Activated CD8-positive, alpha-beta memory T cell treated with anti-CD3 and anti-CD28 coated beads, Interleukin-2, amount 50 U/mL, for 4 hours (primary cell): ENCODE data around the gene VASH2.
A peak's percentile ranks its signal among the peaks of the same experiment; 100 is the strongest.
"Not testable (repeated sequence)": the region's sequence is repeated elsewhere in the genome, so short reads cannot be mapped to it uniquely, and the experiment has no call there.

Source experiments
- DNase-seq: peaks from one replicate; pipeline ENCODE4 v3.0.0-alpha.2; 2020

Gene VASH2

GRCh38 chr1:212950243-212951125 lies at the start of gene VASH2:
Gene VASH2 (plus strand): TSS chr1:212950541. CDS start chr1:212951543, 1,002 bp downstream.
- DNase-seq = peak; percentile 27

DNA sequence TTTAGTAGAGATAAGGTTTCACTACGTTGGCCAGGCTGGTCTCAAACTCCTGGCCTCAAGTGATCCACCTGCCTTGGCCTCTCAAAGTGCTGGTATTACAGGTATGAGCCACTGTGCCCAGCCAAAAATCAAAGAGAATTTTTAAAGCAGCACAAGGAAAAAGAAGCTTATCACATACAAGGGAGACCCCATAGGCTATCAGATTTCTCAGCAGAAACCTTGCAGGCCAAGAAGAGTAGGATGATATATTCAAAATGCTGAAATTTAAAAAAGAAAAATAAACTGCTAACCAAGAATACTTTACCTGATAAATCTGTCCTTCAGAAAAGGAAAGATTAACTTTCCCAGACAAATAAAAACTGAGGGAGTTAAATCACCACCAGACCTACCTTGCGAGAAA lies 49.1 kb upstream of the VASH2 start:
- no peak for DNase-seq

- DNase-seq = no peak
These were observed 48.3 kb upstream of the VASH2 start for GRCh38 chr1:212902054-212902453.

- no peak for DNase-seq
These were observed 46.7 kb upstream of the VASH2 start for GRCh38 chr1:212903664-212904063.

DNA sequence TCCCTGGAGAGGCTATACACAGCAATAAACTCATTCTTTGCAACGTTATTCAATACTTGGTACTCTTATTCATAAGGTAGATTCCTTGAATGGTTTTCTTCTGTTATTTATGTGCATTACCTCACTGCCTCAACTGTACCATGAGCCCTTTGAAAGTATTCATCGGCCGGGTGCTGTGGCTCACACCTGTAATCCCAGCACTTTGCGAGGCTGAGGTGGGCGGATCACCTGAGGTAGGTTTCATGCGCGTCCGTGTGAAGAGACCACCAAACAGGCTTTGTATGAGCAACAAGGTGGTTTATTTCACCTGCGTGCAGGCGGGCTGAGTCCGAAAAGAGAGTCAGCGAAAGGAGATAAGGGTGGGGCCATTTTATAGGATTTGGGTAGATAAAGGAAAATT lies 42.3 kb upstream of the VASH2 start:
- not testable (repeated sequence) for DNase-seq

DNA sequence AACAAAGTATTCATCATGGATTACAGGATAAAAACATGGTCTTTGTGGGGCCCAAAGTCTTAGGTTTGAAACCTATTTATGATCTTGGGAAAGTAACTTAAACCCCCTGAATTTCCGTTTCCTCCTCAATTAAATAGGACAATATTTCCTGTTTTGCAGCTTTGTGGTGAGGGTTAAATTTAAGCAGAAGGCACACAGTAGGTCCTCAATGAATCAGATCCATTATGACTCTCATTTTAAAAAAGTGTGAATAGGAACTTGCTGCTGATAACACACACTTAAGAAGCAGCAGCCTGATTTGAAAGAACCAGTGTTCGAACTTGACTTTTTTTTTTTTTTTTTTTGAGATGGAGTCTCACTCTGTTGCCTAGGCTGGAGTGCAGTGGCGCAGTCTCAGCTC lies 41.4 kb upstream of the VASH2 start:
- no peak for DNase-seq

GRCh38 chr1:212909652-212910063 lies 40.7 kb upstream of the VASH2 start:
- no peak for DNase-seq

GRCh38 chr1:212910213-212910612 lies 40.1 kb upstream of the VASH2 start:
- not testable (repeated sequence) for DNase-seq

GRCh38 chr1:212913638-212914037 lies 36.7 kb upstream of the VASH2 start:
- DNase-seq = not testable (repeated sequence)

DNA sequence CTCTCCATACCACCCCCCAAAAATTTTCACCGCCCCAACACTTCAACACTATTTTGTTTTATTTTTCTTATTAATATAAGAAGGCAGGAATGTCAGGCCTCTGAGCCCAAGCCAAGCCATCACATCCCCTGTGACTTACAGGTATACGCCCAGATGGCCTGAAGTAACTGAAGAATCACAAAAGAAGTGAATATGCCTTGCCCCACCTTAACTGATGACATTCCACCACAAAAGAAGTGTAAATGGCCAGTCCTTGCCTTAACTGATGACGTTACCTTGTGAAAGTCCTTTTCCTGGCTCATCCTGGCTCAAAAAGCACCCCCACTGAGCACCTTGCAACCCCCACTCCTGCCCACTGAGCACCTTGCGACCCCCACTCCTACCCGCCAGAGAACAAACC lies 36.2 kb upstream of the VASH2 start:
- not testable (repeated sequence) for DNase-seq

DNA sequence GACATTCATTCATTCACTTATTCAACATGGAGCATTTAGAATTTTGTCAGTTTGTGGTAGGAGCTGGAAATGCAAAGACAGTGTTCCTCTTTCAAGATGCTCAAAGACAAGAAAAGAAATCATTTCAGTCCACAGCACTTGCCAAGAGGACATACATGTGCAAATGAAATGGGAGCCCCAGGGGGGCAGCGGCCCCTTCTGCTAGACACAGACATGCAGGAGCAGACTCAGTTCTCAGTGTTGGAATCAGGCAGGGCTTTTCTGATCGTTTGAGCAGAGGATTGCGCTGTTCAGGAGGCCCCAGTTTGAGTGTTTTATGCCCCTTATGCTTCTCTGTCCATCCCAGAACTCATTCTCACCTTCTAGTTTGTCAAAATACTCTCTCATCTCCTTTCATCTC lies 35.6 kb upstream of the VASH2 start:
- DNase-seq = no peak

DNA sequence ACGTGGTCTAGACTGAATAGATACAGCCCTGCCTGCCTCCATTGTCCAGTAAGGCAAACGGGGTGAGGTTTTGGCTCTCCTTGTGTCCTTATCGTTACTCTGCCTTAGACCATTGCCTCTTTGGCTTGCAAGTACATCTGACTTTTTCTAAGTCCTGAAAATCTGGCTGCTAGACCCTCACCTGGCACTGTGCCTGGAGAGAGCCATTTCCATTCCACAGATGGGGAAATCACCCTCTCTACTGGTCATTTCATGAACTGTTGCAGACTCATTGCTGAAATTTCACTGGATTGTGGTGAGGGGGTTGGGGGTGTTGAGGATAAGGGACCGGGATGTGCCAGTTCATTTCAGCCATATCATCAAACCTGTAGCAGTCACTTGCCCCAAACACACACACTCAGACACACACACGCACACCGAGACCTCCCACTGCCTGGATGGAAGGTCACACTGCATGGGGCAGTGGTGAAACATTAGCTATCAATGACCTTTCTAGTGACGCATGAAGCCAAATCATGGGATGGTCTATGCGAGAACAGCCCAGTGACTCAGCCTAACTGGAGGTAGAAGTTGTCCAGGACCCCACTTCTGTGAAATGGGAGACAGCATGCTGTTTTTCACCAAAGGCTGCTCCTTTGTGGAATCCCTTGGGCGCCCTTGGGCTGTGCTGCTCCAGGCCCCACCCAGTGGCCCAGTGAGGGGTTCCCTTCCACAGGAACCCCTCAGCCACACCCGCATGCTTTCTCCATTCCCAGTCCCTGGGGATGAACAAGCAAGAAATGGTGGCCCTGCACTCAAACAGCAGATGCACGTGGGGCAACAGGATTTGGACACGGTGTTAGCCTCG lies 34.9 kb upstream of the VASH2 start:
- DNase-seq = no peak

GRCh38 chr1:212916481-212917133 lies 33.7 kb upstream of the VASH2 start:
- DNase-seq = no peak

GRCh38 chr1:212917134-212917485 lies 33.2 kb upstream of the VASH2 start:
- no peak for DNase-seq

DNA sequence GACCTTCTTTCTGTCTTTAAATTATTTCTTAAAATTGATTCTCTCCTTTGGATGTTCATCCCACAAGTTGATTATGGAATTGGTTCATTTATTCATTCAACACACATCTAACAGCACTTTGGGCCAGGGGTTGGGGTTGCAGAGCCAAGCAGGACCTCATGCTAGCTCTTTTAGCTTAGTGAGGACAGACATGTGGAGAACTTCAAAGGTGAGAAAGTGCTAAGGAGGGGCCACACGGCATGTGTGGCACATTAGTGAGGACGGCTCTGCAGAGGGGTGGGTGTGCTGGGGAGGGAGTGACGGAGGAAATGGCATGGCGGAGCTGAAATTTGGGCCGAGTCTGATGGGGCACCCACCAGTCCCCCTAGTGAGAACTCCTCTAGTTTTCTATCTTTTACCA lies 32.5 kb upstream of the VASH2 start:
- DNase-seq = no peak

DNA sequence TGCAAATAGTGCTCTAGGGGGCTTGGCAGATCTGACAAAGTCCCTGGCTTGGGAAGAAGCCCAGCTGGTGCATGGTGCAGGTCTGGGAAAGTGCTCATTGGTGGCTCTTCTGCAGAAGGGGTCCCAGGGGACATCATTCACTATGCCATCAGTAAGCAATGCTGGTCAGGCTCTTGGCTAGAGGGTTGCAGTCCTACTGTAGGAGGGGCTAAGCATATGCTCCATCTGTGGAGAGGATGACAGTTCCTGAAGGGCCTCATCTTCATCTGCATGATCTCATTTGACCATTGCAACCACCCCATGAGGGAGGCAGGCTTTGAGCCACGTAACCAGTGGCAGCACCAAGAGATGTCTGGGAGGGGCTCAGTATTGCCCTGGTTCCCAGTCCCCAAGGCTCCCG lies 31.5 kb upstream of the VASH2 start:
- DNase-seq = no peak

DNA sequence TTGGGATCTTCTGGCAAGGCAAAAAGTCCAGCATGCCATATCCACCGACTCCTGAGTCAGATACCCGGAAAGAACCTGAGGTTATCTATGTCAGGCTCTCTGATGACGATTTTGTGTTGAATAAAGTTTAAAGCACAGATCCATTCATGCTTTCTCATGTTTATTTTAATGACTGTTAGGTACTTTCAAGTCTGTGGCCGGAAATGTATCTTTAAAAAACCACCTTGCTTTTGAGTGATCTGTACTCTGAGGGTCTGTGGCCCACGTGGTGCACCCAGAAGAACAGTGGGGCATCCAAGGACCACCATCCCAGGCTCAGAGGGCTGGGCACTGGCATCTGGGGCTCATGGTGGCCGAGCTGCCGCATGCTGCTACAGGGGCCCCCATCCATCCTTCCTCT lies 30.1 kb upstream of the VASH2 start:
- no peak for DNase-seq

- no peak for DNase-seq
These were observed 29.4 kb upstream of the VASH2 start for GRCh38 chr1:212920896-212921295.

GRCh38 chr1:212922016-212922415 lies 28.3 kb upstream of the VASH2 start:
- DNase-seq = no peak

DNA sequence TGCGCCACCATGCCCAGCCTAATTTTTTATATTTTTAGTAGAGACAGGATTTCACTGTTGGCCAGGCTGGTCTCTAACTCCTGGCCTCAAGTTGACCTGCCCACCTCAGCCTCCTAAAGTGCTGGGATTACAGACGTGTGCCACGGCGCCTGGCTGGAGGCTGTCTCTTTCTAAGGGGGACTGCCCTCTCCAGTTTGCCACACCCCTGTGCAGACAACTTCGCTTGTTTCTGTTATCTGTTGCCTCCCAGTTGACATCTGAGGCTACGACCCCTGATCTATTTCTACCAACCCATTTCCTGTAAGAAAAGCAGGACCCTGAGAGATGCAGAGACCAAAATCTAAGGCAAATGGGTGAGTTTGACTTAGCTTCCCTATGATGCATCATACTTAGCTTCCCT lies 24.0 kb upstream of the VASH2 start:
- no peak for DNase-seq

DNA sequence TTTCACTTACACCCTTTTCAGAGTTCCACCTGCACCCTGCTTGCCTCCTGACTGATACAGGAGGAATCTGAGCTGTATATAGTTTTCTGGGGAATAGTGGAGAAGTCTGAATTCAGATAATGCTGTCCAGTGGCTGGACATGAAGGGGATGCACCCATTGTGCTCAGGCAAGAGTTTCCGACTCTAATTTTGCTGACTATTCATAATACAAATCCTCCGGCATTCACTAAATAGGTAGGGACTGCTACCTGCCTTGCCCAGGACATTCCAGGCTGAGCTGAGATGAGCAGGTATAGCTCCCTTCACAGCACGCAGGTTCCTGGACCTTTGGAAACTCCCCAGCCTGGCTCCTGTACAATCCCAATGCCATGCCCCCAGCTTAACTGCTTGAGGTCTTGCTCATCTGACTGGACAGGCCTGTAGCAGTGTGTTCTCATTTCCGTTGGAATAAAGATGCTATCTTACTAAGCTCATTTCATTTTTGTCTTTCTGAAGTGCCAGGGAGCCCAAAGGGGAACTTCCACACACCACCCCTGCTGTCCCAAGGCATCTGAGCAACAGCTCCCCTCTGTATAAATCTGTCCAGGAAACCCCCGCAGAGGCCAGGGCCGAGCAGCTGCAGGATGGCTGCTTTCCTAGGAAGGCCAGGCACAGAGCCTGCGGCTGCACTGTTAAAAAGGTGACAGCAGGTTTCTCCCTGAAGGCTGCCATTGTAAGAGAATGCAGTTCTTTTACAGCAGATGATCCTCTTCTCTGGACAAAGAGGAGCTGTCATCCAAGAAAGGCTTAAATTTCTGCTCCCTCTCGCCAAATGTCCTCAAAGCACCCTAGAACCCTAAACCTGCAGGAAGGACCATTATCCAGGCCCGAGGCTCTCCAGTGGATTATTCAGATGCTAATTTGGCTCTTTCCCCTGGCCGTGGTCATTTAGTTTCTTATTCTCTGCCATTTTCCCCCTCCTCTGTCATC lies 21.7 kb upstream of the VASH2 start:
- DNase-seq = no peak

DNA sequence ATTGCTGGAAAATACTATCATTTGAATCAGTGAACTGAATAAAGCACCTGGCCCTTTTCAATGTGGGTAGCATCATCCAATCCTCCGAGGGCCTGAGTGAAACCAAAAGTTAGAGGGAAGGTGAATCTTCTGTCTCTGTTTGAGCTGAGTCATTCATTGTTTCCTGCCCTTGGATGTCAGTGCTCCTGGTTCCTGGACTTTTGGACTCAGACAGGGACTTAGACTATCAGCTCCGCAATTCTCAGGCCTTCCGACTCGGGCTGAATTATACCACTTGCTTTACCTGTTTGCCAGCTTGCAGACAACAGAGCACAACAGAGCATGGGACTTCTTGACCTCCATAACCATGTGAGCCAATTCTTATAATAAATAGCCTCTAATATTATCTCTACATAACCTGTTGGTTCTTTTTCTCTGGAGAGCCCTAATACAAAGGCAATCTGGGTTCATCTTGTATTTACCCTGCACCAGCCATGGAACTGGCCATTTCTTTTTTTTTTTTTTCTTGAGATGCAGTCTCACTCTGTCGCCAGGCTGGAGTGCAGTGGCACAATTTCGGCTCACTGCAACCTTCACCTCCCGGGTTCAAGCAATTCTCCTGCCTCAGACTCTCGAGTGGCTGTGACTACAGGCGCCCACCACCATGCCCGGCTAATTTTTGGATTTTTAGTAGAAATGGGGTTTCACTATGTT lies 19.2 kb upstream of the VASH2 start:
- DNase-seq = no peak
